Keratinocyte (primary cell): Measurements from ENCODE around the gene SH3RF1. TPM values are rescaled to one million over a fixed set of nuclear protein-coding genes. Genes with fewer than 3 reads are reported as not detected.

Experiments
- DNase-seq: peaks from one replicate; pipeline ENCODE4 v3.0.0-alpha.2; 2011; ENCODE audit warnings: low read depth, missing footprints, low spot score
- FAIRE-seq: peaks from 2 replicates; lab custom pipeline; 2011; peaks lifted over from hg19 to GRCh38; lab: Jason Lieb, UNC
- H2AFZ ChIP-seq: 2 replicates; pipeline ENCODE4 v1.6.0; 2012; ENCODE audit warnings: low read length, control low read depth, inconsistent platforms; ENCODE audit not compliant: control insufficient read depth
- H3K27ac ChIP-seq: 2 replicates; pipeline ENCODE4 v1.5.1; 2011; ENCODE audit warnings: low read length; ENCODE audit not compliant: control insufficient read depth, insufficient read depth
- H3K27me3 ChIP-seq: 3 replicates; pipeline ENCODE4 v1.6.0; 2011; ENCODE audit warnings: low read length; ENCODE audit not compliant: control insufficient read depth, insufficient read depth; ENCODE audit errors: extremely low read depth
- H3K36me3 ChIP-seq, 2 experiments: 2 replicates in 1 of 2; 3 replicates in 1 of 2; pipeline ENCODE4 v1.5.1; 2011; ENCODE audit warnings: low read length in 2 of 2, mild to moderate bottlenecking in 1 of 2; ENCODE audit not compliant: control insufficient read depth in 2 of 2, insufficient read depth in 2 of 2; ENCODE audit errors: extremely low read depth in 1 of 2
- H3K4me1 ChIP-seq: 3 replicates; pipeline ENCODE4 v1.5.1; 2011; ENCODE audit warnings: low read length; ENCODE audit not compliant: control insufficient read depth, insufficient read depth; ENCODE audit errors: extremely low read depth
- H3K4me2 ChIP-seq: 3 replicates; pipeline ENCODE4 v1.6.0; 2011; ENCODE audit warnings: low read depth, low read length; ENCODE audit not compliant: control insufficient read depth, insufficient read depth; ENCODE audit errors: extremely low read depth
- H3K4me3 ChIP-seq, 3 experiments: fragments of 200-600 bp in 1 of 3; sonication (generic) in 1 of 3; 2 replicates in 2 of 3; 3 replicates in 1 of 3; pipeline ENCODE4 v1.5.1; 2011 to 2016; ENCODE audit warnings: low read length in 3 of 3, mild to moderate bottlenecking in 3 of 3, control low read depth in 2 of 3, inconsistent platforms in 1 of 3, low read depth in 1 of 3, mixed read lengths in 1 of 3, mixed run types in 1 of 3, moderate library complexity in 1 of 3; ENCODE audit not compliant: control insufficient read depth in 2 of 3, insufficient read depth in 2 of 3; ENCODE audit errors: extremely low read depth in 1 of 3
- H3K79me2 ChIP-seq: 2 replicates; pipeline ENCODE4 v1.6.0; 2012; ENCODE audit warnings: low read length; ENCODE audit not compliant: control insufficient read depth, insufficient read depth
- H3K9ac ChIP-seq: 3 replicates; pipeline ENCODE4 v1.6.0; 2011; ENCODE audit warnings: low read length; ENCODE audit not compliant: control insufficient read depth, insufficient read depth; ENCODE audit errors: extremely low read depth
- H3K9me1 ChIP-seq: 3 replicates; pipeline ENCODE4 v1.6.0; 2011; ENCODE audit warnings: low read length; ENCODE audit not compliant: control insufficient read depth, insufficient read depth; ENCODE audit errors: extremely low read depth
- H3K9me3 ChIP-seq: 2 replicates; pipeline ENCODE4 v1.5.1; 2012; ENCODE audit warnings: low read depth, low read length; ENCODE audit not compliant: control insufficient read depth
- H4K20me1 ChIP-seq: 3 replicates; pipeline ENCODE4 v1.6.0; 2011; ENCODE audit warnings: low read length; ENCODE audit not compliant: control insufficient read depth, insufficient read depth; ENCODE audit errors: extremely low read depth
- CTCF ChIP-seq, 3 experiments: IDR thresholded peaks in 1 of 3; conservative IDR thresholded peaks in 1 of 3; optimal IDR thresholded peaks in 1 of 3; 2 replicates in 2 of 3; 3 replicates in 1 of 3; pipeline versions ENCODE3 to v1.5.1; 2011; ENCODE audit warnings: low read length in 3 of 3, mild to moderate bottlenecking in 3 of 3, moderate library complexity in 2 of 3, control low read depth in 1 of 3, inconsistent platforms in 1 of 3; ENCODE audit not compliant: insufficient read depth in 2 of 3; ENCODE audit errors: extremely low read depth in 1 of 3
- EZH2 ChIP-seq: IDR thresholded peaks from one replicate; pipeline ENCODE4 v1.6.1; 2012; ENCODE audit warnings: inconsistent platforms, mild to moderate bottlenecking, low read length, moderate library complexity
- dilution Hi-C: fragments of 300-500 bp; cut with MboI; formaldehyde crosslinking; loops from one replicate; pipeline ENCODE4 v1.7.0; 2020; ENCODE audit warnings: low sequenced_read_pairs; ENCODE audit not compliant: extremely low pct_ligation_motif_present
- polyA plus RNA-seq, 5 experiments: library from polyadenylated mRNA; depleted of rRNA in 3 of 5; stranded (reverse) in 3 of 5; stranded (forward) in 1 of 5; unstranded in 1 of 5; fragments of >200 nt; gene quantifications; 1 replicate in 1 of 5; 2 replicates in 3 of 5; 3 replicates in 1 of 5; pipeline versions ENCODE4 v1.2.1 to v1.2.3, GENCODE V29; 2011 to 2012; ENCODE audit warnings: missing spikeins in 2 of 5, low read depth in 1 of 5, low replicate concordance in 1 of 5

Gene SH3RF1
- polyA plus RNA-seq, 1 donor (not counting 4 experiments of a cell fraction or from before 2014, with no cell fraction given) = 9.5 TPM

- no peak overlapping the region for H2AFZ ChIP-seq
- H3K4me2 ChIP-seq = peak overlapping the region; percentile 98
- peak overlapping the region; percentile 94 for H3K27ac ChIP-seq
- FAIRE-seq (peak; percentile 80), DNase-seq (no peak)
- no peaks in the 10 kb centered on the region for H3K36me3 ChIP-seq
- H3K4me3 ChIP-seq = peak overlapping the region; percentile 6 to 58 (median 56)
- no peaks in the 10 kb centered on the region for H3K9me1 ChIP-seq
- peak overlapping the region; percentile 85 for H3K9ac ChIP-seq
- no peaks in the 10 kb centered on the region for H4K20me1 ChIP-seq
- dilution Hi-C loops = no loop called here
- peaks cover 70% of the 10 kb centered on the region for H3K79me2 ChIP-seq
- no peaks in the 10 kb centered on the region for H3K27me3 ChIP-seq
- no peaks in the 10 kb centered on the region for H3K9me3 ChIP-seq
- H3K4me1 ChIP-seq = peaks cover 60% of the 10 kb centered on the region
- TF ChIP-seq CTCF (optimal IDR thresholded peaks at IDR 0.05 in 1 of 3, IDR thresholded peaks at IDR 0.05 in 1 of 3, conservative IDR thresholded peaks at IDR 0.05 in 1 of 3; ENCODE audit: extremely low read depth in 1 of 3, insufficient read depth in 2 of 3, low read length in 3 of 3) (no peak), EZH2 (no peak)
Observed at GRCh38 chr4:169234137-169234855, 36.5 kb downstream of the SH3RF1 start.

- FAIRE-seq (no peak), DNase-seq (no peak)
- H3K9me3 ChIP-seq = no peaks in the 10 kb centered on the region
- peak overlapping the region; percentile 98 for H3K4me2 ChIP-seq
- H3K36me3 ChIP-seq = no peaks in the 10 kb centered on the region
- H4K20me1 ChIP-seq = no peaks in the 10 kb centered on the region
- peak overlapping the region; percentile 94 for H3K27ac ChIP-seq
- no peaks in the 10 kb centered on the region for H3K9me1 ChIP-seq
- no peaks in the 10 kb centered on the region for H3K27me3 ChIP-seq
- dilution Hi-C loops = no loop called here
- H3K4me3 ChIP-seq = no peak overlapping the region
- peaks cover 64% of the 10 kb centered on the region for H3K4me1 ChIP-seq
- peaks cover 67% of the 10 kb centered on the region for H3K79me2 ChIP-seq
- TF ChIP-seq CTCF (optimal IDR thresholded peaks at IDR 0.05 in 1 of 3, IDR thresholded peaks at IDR 0.05 in 1 of 3, conservative IDR thresholded peaks at IDR 0.05 in 1 of 3; ENCODE audit: extremely low read depth in 1 of 3, insufficient read depth in 2 of 3, low read length in 3 of 3) = no peak
- TF ChIP-seq EZH2 = no peak
- H3K9ac ChIP-seq = peak overlapping the region; percentile 85
- no peak overlapping the region for H2AFZ ChIP-seq
Observed at GRCh38 chr4:169233691-169234090, 37.1 kb downstream of the SH3RF1 start.
